ENCODE data around the gene SLC35B2.

The SLC35B2 gene

GRCh38 chr6:44238687-44239350 is 18.5 kb downstream of the SLC35B2 start:
- TF ChIP-seq ZBTB7A (IDR thresholded peaks at IDR 0.05; ENCODE audit: low read depth) (no peak), EGR1 (IDR thresholded peaks at IDR 0.05) (no peak), YY1 (IDR thresholded peaks at IDR 0.05; ENCODE audit: low read depth) (no peak), EP300 (IDR thresholded peaks at IDR 0.05; ENCODE audit: borderline replicate concordance) (no peak), TCF12 (IDR thresholded peaks at IDR 0.05; ENCODE audit: low read depth) (no peak), CREB1 (IDR thresholded peaks at IDR 0.05; ENCODE audit: low read depth) (no peak), RAD21 (IDR thresholded peaks at IDR 0.05; ENCODE audit: low read depth) (no peak), CEBPB (IDR thresholded peaks at IDR 0.05) (no peak), FOXM1 (IDR thresholded peaks at IDR 0.05; ENCODE audit: borderline replicate concordance, low read depth) (no peak), REST (IDR thresholded peaks at IDR 0.05; ENCODE audit: low read depth) (no peak)
- TF ChIP-seq, protein P1, sequence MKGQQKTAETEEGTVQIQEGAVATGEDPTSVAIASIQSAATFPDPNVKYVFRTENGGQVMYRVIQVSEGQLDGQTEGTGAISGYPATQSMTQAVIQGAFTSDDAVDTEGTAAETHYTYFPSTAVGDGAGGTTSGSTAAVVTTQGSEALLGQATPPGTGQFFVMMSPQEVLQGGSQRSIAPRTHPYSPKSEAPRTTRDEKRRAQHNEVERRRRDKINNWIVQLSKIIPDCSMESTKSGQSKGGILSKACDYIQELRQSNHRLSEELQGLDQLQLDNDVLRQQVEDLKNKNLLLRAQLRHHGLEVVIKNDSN (IDR thresholded peaks at IDR 0.05) = no peak

DNA sequence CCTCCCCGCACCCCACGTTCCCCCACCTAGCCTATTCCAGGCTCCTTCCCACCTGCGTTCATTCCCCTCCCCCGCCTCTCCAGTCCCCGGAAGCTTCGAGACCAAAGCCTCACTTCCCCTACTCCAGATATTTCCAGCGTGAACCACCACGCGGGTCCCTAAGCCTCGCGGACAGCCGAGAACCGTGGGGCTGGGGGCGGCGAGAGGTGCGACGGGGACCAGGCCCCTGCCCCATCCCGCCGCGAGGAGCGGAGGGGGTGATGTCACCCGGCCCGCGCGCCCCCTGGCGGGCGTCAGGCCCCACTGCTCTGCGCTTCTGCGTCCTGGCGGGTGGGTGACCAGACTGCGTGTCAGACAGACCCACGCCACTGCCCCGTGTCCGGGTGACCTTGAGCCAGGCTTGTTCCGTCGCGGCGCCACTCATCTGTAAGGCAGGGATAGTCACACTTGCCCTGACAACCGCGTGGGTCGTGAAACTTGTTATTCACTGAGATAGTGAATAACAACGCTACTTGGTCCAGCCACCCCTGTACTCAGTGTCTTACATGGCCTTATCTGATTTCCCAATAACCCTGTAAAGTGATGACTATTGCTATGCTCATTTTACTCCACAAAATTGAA is 19.4 kb downstream of the SLC35B2 start:
- TF ChIP-seq, protein P1 (IDR thresholded peaks at IDR 0.05) = no peak
- TF ChIP-seq FOXM1 (IDR thresholded peaks at IDR 0.05; ENCODE audit: borderline replicate concordance, low read depth) = no peak
- TF ChIP-seq RAD21 (IDR thresholded peaks at IDR 0.05; ENCODE audit: low read depth) = peak; percentile 59; the same call in 1 of the 2 replicates
- no peak for TF ChIP-seq TAF1 (IDR thresholded peaks at IDR 0.05; ENCODE audit: low read depth)
- peak; percentile 90 for TF ChIP-seq ZBTB7A (IDR thresholded peaks at IDR 0.05; ENCODE audit: low read depth)
- TF ChIP-seq NFIC (IDR thresholded peaks at IDR 0.05) = no peak
- no peak for TF ChIP-seq CEBPB (IDR thresholded peaks at IDR 0.05)
- no peak for TF ChIP-seq CREB1 (IDR thresholded peaks at IDR 0.05; ENCODE audit: low read depth)
- TF ChIP-seq TCF12 (IDR thresholded peaks at IDR 0.05; ENCODE audit: low read depth) = no peak
- TF ChIP-seq REST (IDR thresholded peaks at IDR 0.05; ENCODE audit: low read depth) = no peak
- TF ChIP-seq EGR1 (IDR thresholded peaks at IDR 0.05) = no peak
- TF ChIP-seq TEAD4 (IDR thresholded peaks at IDR 0.05) = no peak
- no peak for TF ChIP-seq EP300 (IDR thresholded peaks at IDR 0.05; ENCODE audit: borderline replicate concordance)
- 0 out of 2 replicates have a peak, but pooled peaks have one; percentile 9 for TF ChIP-seq YY1 (IDR thresholded peaks at IDR 0.05; ENCODE audit: low read depth)
- TF ChIP-seq, protein P2, sequence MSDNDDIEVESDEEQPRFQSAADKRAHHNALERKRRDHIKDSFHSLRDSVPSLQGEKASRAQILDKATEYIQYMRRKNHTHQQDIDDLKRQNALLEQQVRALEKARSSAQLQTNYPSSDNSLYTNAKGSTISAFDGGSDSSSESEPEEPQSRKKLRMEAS (IDR thresholded peaks at IDR 0.05) = peak; percentile 46; the same call in 1 of the 2 replicates

GRCh38 chr6:44237021-44237812 is 20.1 kb downstream of the SLC35B2 start:
- TF ChIP-seq CEBPB (IDR thresholded peaks at IDR 0.05) (no peak), NFIC (IDR thresholded peaks at IDR 0.05) (peak; percentile 58; the same call in 1 of the 2 replicates)

GRCh38 chr6:44235891-44236516 is 21.3 kb downstream of the SLC35B2 start:
- no peak for TF ChIP-seq CREB1 (IDR thresholded peaks at IDR 0.05; ENCODE audit: low read depth)
- no peak for TF ChIP-seq REST (IDR thresholded peaks at IDR 0.05; ENCODE audit: low read depth)
- TF ChIP-seq, protein P1 (IDR thresholded peaks at IDR 0.05) = no peak
- TF ChIP-seq ZBTB7A (IDR thresholded peaks at IDR 0.05; ENCODE audit: low read depth) = no peak
- TF ChIP-seq TAF1 (IDR thresholded peaks at IDR 0.05; ENCODE audit: low read depth) = no peak
- TF ChIP-seq CEBPB (IDR thresholded peaks at IDR 0.05) = no peak
- TF ChIP-seq NFIC (IDR thresholded peaks at IDR 0.05) = no peak
- TF ChIP-seq TEAD4 (IDR thresholded peaks at IDR 0.05) = no peak
- no peak for TF ChIP-seq EGR1 (IDR thresholded peaks at IDR 0.05)
- TF ChIP-seq RAD21 (IDR thresholded peaks at IDR 0.05; ENCODE audit: low read depth) = no peak
- TF ChIP-seq EP300 (IDR thresholded peaks at IDR 0.05; ENCODE audit: borderline replicate concordance) = no peak
- TF ChIP-seq, protein P2 (IDR thresholded peaks at IDR 0.05) = no peak
- TF ChIP-seq YY1 (IDR thresholded peaks at IDR 0.05; ENCODE audit: low read depth) = no peak
- TF ChIP-seq FOXM1 (IDR thresholded peaks at IDR 0.05; ENCODE audit: borderline replicate concordance, low read depth) = no peak
- no peak for TF ChIP-seq TCF12 (IDR thresholded peaks at IDR 0.05; ENCODE audit: low read depth)
